ENCODE measurements around the gene SPINK1. TPM values are rescaled to one million over a fixed set of nuclear protein-coding genes. Genes with fewer than 3 reads are reported as not detected.

The SPINK1 gene
- total and polyA plus RNA-seq, 2 of the 13 experiments (the other 11 are each of a cell fraction or from before 2014, with no cell fraction given) = 14.7 to 17.1 TPM

- Histone ChIP-seq H3K9me3 (ENCODE audit: low read length) (no peaks in the 10 kb centered on the region), H3K4me2 (ENCODE audit: low read depth, low read length) (no peak overlapping the region), H3K27me3 (ENCODE audit: control insufficient read depth in 1 of 2, insufficient read depth in 2 of 2, low read length in 2 of 2) (no peaks in the 10 kb centered on the region), H3K9ac (ENCODE audit: insufficient read depth, low read depth, low read length) (no peak overlapping the region), H3K4me1 (ENCODE audit: insufficient read depth, low read length) (no peaks in the 10 kb centered on the region), H2AFZ (ENCODE audit: low read length) (no peak overlapping the region), H3K36me3 (replicated peaks in 1 of 2; ENCODE audit: control insufficient read depth in 1 of 2, insufficient read depth in 2 of 2, low read length in 2 of 2) (no peaks in the 10 kb centered on the region), H4K20me1 (ENCODE audit: insufficient read depth, low read length) (no peaks in the 10 kb centered on the region), H3K4me3 (replicated peaks in 1 of 3; ENCODE audit: insufficient read depth in 1 of 3, low read depth in 2 of 3, low read length in 3 of 3) (no peak overlapping the region), H3K27ac (ENCODE audit: extremely low read length, insufficient read depth, low read length) (no peak overlapping the region), H3K79me2 (ENCODE audit: insufficient read depth, low read length) (no peaks in the 10 kb centered on the region)
- ChIA-PET CTCF (ENCODE audit: low intra/inter-chr PET ratio, low total read pairs) (no interaction called here), POLR2A (no interaction called here)
- no peak for DNase-seq (ENCODE audit: low spot score)
- ATAC-seq = no peak
- TF ChIP-seq ZNF256 (CRISPR knock-in tag; conservative IDR thresholded peaks at IDR 0.05) (no peak), HMG20A (CRISPR knock-in tag; IDR thresholded peaks at IDR 0.05; ENCODE audit: borderline replicate concordance) (no peak), SMARCE1 (IDR thresholded peaks at IDR 0.05; ENCODE audit: borderline replicate concordance) (no peak), HNRNPK (IDR thresholded peaks at IDR 0.05; ENCODE audit: low read depth, low read length, poor library complexity, severe bottlenecking) (no peak), ATF6 (CRISPR knock-in tag; conservative IDR thresholded peaks at IDR 0.05) (no peak), ZNF737 (CRISPR knock-in tag; IDR thresholded peaks at IDR 0.05; ENCODE audit: borderline replicate concordance) (no peak), RAD51 (IDR thresholded peaks at IDR 0.05; ENCODE audit: borderline replicate concordance) (no peak), BCL3 (CRISPR knock-in tag; IDR thresholded peaks at IDR 0.05) (no peak), PHF21A (CRISPR knock-in tag; IDR thresholded peaks at IDR 0.05) (no peak), MED8 (CRISPR knock-in tag; IDR thresholded peaks at IDR 0.05; ENCODE audit: insufficient replicate concordance) (no peak), YEATS2 (CRISPR knock-in tag; IDR thresholded peaks at IDR 0.05; ENCODE audit: borderline replicate concordance) (no peak), JDP2 (CRISPR knock-in tag; IDR thresholded peaks at IDR 0.05; ENCODE audit: borderline replicate concordance) (no peak), PCBP2 (optimal IDR thresholded peaks at IDR 0.05; ENCODE audit: low read depth, low read length, poor library complexity, severe bottlenecking) (no peak), YEATS4 (CRISPR knock-in tag; IDR thresholded peaks at IDR 0.05; ENCODE audit: borderline replicate concordance) (no peak), SRSF9 (IDR thresholded peaks at IDR 0.05; ENCODE audit: borderline replicate concordance, insufficient read depth, low read depth, low read length, poor library complexity, severe bottlenecking) (no peak), ZNF816 (CRISPR knock-in tag; IDR thresholded peaks at IDR 0.05; ENCODE audit: borderline replicate concordance) (no peak), RFX1 (IDR thresholded peaks at IDR 0.05) (no peak), ZNF775 (CRISPR knock-in tag; IDR thresholded peaks at IDR 0.05; ENCODE audit: borderline replicate concordance) (no peak), TOPORS (CRISPR knock-in tag; IDR thresholded peaks at IDR 0.05) (no peak), HIVEP1 (CRISPR knock-in tag; IDR thresholded peaks at IDR 0.05) (no peak)
- in situ Hi-C loops (cut with HindIII; ENCODE audit: extremely low pct_ligation_motif_present, low pct_unique_long_range_greater_than_20kb) = loop anchor here (5.0 kb wide), 1 partner anchor 77 kb away; no protein-coding TSS in a partner anchor
- WGBS (ENCODE audit: low lambda C conversion rate) = 48% methylated on average over 3 of the region's 3 CpGs
- BruUV-seq (replicated peaks) = no TSS peak
- no peak for FAIRE-seq
- intact Hi-C loops (cut with micrococcal nuclease; ENCODE audit: unreplicated experiment) = loop anchor here (5.0 to 10.0 kb wide), 3 partner anchors 38 to 265 kb away; no protein-coding TSS in a partner anchor
Measured at GRCh38 chr5:147859962-147860640, 28.6 kb upstream of the SPINK1 start.

Data from HepG2 (cell line).